Activated CD8-positive, alpha-beta memory T cell treated with anti-CD3 and anti-CD28 coated beads, Interleukin-2, amount 50 U/mL, for 24 hours (primary cell): ENCODE data around the gene RDH12.

Experiments
- DNase-seq: peaks from one replicate; pipeline ENCODE4 v3.0.0-alpha.2; 2020; ENCODE audit errors: extremely low read depth

Gene RDH12

DNA sequence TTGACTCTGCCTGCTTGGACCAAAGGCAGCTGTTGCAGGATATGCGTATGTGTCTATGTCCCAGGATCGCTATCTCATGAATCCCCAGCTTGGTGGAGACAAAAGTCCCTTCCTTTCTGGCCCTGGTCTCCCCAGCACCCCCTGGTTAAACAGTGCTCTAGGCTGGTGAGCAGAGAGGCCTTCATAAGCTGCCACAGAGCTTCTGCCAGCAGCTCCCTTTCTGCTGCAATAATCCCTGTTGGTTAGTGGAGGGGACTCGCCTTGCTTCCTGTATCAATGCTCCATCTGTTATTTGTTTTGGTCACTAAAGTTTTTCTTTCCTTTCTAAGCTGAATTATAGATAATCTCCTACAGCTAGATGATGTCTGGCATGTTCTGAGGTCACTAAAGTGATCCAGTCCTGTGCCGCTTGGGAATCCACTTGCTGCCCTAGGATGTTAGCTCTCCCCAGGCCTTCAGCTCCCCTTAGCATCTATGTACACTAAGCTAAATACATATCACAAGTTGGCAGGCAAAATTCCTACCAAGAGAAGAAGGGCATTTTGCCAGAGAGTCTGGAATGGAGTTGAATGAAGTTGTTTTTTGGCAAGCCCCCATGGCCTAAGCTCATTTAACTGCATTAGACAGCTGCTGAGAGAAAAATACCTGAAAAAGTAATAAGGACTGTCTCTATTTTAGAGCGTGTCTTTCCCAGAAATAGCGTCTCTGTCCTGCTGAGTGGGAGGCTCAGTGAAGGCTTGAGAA is 47.8 kb downstream of the RDH12 start:
- no peak for DNase-seq

DNA sequence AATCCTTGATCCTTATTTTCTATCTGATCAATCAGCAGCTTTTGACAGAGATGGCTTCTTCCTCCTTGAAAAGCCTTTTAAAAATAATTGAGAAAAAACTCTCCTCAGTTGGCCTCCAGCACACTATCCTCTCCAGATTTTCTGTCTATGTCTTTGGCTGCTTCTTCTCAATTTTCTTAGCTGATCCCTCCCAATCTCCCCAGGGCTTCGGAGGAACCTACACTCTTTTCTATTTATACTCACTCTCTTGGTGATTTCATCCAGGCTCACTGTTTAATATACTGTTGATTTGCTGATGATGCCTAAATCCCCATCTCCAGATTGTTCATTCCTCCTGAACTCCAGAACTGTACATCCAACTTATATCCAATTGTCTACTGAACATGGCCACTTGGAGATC is 54.8 kb downstream of the RDH12 start:
- no peak for DNase-seq

DNA sequence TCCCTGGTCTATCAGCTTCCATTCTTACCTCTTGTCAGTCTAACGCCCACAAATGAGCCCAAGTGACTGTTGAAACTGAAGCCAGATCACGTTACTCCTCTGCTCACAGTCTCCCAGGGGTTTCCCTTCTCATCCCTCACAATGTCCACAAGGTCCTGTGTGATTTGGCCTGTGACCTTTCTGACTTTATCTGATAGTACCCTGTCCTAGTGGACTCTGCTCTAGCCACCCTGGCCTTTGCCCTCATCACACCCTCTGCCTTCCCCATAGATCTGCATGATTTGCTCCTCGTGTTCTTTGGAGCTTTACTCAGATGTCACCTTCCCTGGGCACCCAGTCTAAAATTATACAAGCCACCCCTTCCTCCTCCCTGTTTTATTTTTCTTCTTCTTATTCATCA is 55.5 kb downstream of the RDH12 start:
- no peak for DNase-seq

DNA sequence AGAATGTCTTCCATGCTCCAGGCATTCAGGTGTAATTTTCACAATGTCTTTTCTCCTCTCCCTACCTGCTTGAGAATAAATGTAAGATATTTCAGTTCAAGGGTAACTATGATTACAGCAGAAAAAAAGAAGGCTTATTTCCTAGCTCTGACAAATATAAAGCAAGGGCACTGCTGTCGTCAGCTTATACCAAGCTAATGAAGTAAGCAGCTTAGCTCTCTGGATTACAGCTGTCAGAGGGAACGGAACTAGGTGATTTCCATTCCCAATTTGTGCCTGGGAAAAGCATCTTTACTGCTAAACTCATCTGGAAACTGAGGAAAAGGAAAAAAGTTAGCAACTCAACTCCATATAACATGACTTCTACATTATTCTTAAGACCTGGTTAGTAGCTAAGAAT is 58.2 kb downstream of the RDH12 start:
- no peak for DNase-seq

DNA sequence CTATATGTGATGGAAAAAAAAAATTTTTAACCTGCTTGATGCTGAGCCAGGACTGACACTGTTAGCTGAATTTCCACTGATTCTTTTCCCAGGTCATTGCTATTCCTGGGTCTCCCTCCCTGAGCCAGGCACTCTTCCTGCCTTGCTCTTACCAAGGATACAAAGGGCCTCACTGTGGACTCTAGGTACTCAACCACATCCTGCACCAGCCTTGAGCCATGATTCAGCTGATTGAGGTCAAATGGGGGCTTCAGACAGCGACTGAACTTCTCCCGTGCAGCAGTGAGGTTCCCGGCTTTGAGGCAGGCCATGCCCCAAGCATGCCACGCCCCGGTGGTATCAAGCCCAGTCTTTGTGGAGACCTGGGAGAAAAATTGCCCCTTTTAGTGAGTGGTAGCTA is 60.4 kb downstream of the RDH12 start:
- no peak for DNase-seq

DNA sequence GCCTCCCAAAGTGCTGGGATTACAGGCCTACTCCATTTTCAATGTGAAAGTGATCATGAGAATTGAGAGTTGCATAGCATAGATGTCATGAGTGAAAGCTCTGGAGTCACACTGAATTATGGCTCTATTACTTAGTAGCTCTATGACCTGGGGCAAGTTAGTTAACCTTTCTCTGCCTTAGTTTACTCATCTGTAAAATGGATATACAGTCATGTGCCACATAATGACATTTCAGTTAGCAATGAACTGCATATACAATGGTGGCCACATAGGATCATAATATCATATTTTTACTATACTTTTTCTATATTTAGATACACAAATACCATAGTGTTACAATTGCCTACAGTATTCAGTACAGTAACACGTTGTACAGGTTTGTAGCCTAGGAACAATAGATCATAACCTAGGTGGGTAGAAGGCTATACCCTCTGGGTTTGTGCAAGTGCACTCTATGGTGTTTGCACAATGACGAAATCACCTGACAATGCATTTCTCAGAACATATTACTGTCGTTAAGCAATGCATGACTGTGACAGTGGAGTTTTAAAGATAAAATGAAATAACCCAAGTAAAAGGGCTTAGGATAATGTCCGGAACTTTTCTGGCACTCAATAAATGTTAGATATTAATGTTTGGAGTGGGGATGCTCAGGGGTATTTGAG is 61.6 kb downstream of the RDH12 start:
- no peak for DNase-seq

DNA sequence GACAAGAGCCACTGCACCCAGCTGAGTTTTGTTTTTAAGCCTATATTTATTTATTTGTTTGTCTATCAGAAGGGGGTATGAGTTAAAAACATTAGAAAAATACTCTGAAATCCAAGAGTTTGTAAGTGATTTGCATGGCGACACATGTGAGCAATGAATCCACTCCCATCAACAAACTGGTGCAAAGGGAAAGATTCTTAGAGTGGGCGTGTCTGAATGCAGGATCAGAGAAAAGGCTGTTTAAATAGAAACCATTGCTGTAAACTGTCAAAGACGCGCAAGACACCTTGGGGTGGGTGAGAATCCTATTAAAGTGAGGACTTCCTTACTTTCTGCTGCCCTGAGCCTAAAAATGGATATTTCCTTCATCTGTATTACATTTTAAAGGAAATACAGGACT is 62.8 kb downstream of the RDH12 start:
- DNase-seq, result no peak

DNA sequence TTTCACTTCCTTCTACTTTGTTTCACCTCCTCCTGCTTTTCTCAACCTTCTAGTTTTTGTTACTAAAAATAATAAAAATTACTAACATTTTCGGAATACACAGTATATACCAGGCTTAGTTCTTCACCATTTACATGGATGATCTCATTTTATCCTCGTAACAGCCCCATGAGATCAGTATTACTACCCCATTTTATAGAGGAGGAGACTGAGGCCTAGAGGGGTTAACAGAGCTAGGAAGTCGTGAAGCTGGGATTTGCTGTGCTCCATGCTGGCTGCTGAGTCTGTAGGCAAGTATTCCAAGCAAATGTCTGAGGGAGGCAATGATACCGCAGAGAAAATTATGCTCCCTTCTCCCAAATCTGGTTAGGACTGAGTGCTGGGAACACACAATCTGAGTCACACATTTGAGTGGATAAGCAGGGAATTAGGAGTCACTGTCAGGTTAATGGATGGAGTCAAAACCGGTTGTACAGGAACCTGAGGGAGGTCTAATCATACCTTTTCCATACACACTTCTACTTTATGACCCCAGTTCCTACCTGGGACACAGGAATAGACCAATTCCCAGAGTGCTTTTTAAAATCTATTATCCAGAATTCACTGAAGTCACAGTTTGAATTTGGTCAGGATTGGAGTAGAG is 63.6 kb downstream of the RDH12 start:
- no peak for DNase-seq

DNA sequence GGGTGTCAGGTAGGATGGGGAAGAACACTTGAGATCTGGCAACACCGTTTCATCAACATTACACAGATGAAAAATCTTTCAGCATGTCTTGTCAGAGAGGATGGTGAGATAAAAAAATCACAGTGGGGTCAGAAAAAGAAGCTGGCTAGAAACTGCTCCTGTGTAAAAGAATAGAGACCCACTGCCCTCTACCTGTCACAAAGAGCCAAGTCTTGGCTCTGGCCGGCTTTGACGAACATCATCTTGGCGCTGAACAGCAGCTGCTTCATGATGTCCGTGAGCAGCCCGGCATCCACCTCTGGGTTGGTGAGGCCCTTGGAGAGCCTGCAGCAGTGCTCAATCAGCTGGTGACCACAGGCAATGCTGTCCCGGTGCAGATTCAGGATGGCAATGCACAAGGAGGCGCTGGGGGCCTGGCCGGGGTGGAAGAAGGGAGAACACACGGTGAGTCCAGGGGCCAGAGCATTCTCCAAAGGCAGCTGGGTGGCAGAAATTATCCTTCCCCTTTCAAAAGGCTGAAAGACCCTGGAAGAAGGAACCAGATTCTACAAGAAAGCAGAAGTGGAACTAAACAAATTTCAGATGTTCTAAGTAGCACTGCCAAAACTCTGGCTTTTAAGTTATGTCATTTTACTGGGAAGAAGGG is 64.5 kb downstream of the RDH12 start:
- no peak for DNase-seq

DNA sequence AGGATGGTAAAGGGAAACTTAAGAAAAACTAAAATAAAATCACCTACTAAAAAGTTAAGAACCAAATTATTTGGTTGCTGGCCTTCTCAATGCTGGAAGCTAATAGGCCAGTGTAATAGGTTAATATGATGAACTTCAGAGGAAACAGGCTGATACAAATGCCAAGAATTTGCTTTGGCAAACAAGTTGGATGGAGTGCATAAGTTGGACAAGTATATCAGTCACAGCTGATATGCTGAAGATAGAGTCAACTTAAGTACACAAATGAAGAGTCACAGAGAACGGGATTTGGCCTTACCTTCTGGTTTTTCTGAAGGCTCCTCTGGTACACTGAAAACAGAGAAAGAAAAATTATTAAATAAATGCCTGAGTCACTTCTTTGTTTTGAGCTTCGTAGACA is 66.5 kb downstream of the RDH12 start:
- no peak for DNase-seq

DNA sequence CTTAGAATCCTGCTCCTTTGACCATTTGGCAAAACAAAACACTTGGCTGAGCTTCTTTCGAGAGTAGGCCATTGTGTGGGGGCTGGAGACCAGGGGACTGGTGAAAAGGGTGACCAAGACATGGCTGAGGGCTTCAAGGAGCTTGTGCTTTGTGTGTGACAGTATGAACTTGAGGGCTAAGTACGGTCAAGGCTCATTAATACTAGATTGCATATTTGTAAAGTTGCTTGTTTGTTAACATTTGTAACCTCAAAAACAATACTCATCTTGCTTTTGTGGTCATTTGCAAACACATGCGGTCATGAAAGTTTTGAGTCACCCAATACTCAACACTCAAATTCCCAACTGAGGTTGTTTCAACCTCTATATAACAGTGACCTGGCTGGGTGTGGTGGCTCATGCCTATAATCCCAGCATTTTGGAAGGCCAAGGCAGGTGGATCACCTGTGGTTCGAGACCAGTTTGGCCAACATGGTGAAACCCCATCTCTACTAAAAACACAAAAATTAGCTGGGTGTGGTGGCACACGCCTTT is 72.2 kb downstream of the RDH12 start:
- DNase-seq, result no peak

DNA sequence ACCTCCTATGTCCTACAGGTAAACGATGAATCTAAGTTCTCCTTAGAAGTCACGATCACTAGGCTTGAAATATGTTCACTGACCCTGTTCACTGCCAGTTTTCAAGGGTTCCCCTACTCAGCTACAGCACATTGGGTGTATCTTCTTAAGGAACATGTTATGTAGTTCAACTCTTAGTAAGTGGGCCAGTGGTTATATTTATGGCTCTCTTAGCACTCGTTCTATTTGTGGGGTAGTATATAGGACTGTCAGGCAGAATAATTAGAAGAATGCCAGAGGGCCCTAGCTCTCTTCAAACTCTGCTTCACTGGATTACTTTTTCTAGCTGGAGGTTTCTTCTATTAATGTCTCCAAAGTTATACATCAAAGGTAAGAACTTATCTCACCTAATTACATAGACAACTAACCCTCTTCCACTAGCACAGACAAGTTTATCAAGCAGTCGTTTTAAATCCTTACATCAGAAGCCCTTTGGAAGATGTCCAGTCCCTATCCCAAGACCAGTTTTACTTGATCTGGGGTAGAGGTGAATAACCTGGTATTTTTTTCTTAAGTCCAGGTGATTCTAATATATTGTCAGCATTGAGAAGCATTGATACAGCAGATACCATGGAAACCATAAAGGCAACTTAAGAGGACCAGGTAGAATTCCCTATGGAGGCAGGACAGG is 75.1 kb downstream of the RDH12 start:
- no peak for DNase-seq

DNA sequence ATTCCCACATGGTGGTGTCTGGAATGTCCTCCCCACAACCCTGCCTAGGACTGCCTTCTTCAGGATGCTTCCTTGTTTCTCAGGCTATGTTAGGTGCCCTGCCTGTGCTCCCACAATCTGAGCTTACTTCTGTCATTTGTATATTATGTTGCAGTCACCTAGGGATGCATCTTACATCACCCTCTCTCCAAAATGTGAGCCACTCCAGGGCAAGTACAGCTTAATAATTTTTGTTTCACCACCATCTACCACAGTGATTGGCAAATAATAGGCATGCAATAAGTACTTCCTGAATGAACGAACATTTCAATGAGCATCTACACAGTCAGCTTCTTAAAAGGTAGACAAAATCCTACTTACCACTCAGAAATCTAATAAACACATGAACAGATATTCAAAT is 77.1 kb downstream of the RDH12 start:
- no peak for DNase-seq

DNA sequence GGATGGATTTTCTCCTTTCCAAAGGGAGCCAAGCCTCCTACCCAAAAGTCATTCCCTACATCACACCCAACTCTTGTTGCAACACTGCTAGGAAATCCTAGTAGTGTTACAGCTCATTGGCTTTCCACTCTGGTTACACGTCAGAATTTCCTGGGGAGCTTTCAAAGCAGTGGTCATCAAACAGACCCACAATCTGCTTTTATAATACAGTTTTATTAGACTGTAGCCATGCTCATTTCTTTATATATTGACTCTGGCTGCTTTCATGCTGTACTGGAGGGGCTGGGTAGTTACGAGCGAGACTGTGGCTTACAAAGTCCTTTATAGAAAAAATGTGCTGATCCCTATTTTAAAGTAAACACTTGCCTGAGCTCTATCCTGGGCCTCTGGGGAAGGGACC is 80.4 kb downstream of the RDH12 start:
- DNase-seq, result no peak
